ENCODE measurements around the gene RASA3.
"Not testable (repeated sequence)": the region's sequence is repeated elsewhere in the genome, so short reads cannot be mapped to it uniquely, and the experiment has no call there.

The RASA3 gene

GRCh38 chr13:113992276-113993005 is 140.0 kb downstream of the RASA3 start:
- no peak for DNase-seq (ENCODE audit: extremely low read depth, low read depth)
- TF ChIP-seq CTCF (IDR thresholded peaks at IDR 0.05; ENCODE audit: low read depth, low read length), result no peak

- no peak for TF ChIP-seq CTCF (IDR thresholded peaks at IDR 0.05; ENCODE audit: low read depth, low read length)
- DNase-seq (ENCODE audit: extremely low read depth, low read depth), result no peak
These were observed 140.7 kb downstream of the RASA3 start for GRCh38 chr13:113991676-113992179.

GRCh38 chr13:113991191-113991669 is 141.2 kb downstream of the RASA3 start:
- no peak for TF ChIP-seq CTCF (IDR thresholded peaks at IDR 0.05; ENCODE audit: low read depth, low read length)
- no peak for DNase-seq (ENCODE audit: extremely low read depth, low read depth)

- DNase-seq (ENCODE audit: extremely low read depth, low read depth), result no peak
- no peak for TF ChIP-seq CTCF (IDR thresholded peaks at IDR 0.05; ENCODE audit: low read depth, low read length)
These were observed 142.0 kb downstream of the RASA3 start for GRCh38 chr13:113990321-113990837.

- no peak for DNase-seq (ENCODE audit: extremely low read depth, low read depth)
- no peak for TF ChIP-seq CTCF (IDR thresholded peaks at IDR 0.05; ENCODE audit: low read depth, low read length)
These were observed 142.7 kb downstream of the RASA3 start for GRCh38 chr13:113989585-113990300.

GRCh38 chr13:113988859-113989258 is 143.6 kb downstream of the RASA3 start:
- DNase-seq (ENCODE audit: extremely low read depth, low read depth), result not testable (repeated sequence)

- no peak for DNase-seq (ENCODE audit: extremely low read depth, low read depth)
- TF ChIP-seq CTCF (IDR thresholded peaks at IDR 0.05; ENCODE audit: low read depth, low read length), result no peak
These were observed 150.1 kb downstream of the RASA3 start for GRCh38 chr13:113982296-113982661.

Measured in AG09319 (cell line).